Tibial artery (tissue), 4 donors: ENCODE data around the gene HLF.

Source experiments
- DNase-seq, 2 donors: peaks; one replicate each; pipeline ENCODE4 v3.0.0-alpha.2; 2019
- H3K27ac ChIP-seq, 2 donors: fragments of 200-600 bp; sonication (generic) in 1 of 2; 1 replicate in 1 of 2; 2 replicates in 1 of 2; pipeline ENCODE4 v1.5.1; 2018 to 2019; ENCODE audit warnings: mild to moderate bottlenecking in 1 of 2
- H3K27me3 ChIP-seq, 2 donors: fragments of 200-600 bp; sonication (generic) in 1 of 2; one replicate each; pipeline versions ENCODE4 v1.5.1 to v1.6.0; 2016 to 2019
- H3K36me3 ChIP-seq, 3 donors: fragments of 200-600 bp; sonication (generic) in 2 of 3; one replicate each; pipeline ENCODE4 v1.5.1; 2016 to 2019; ENCODE audit warnings: mild to moderate bottlenecking in 2 of 3
- H3K4me1 ChIP-seq, 4 donors: fragments of 200-600 bp; sonication (generic) in 2 of 4; 1 replicate in 3 of 4; 2 replicates in 1 of 4; pipeline ENCODE4 v1.5.1; 2016 to 2019
- H3K4me3 ChIP-seq, 2 donors: fragments of 200-600 bp; sonication (generic) in 1 of 2; 1 replicate in 1 of 2; 2 replicates in 1 of 2; pipeline ENCODE4 v1.5.1; 2018 to 2019; ENCODE audit warnings: mild to moderate bottlenecking in 2 of 2
- H3K9me3 ChIP-seq, 3 donors: fragments of 200-600 bp; sonication (generic) in 1 of 3; one replicate each; pipeline ENCODE4 v1.5.1; 2016 to 2019
- CTCF ChIP-seq, 2 experiments: fragments of 200-600 bp in 1 of 2; fragments of 450-650 bp in 1 of 2; IDR thresholded peaks; one replicate each; pipeline ENCODE4 v1.5.1; 2017 to 2019; ENCODE audit warnings: antibody characterized with exemption in 2 of 2, mild to moderate bottlenecking in 1 of 2, moderate library complexity in 1 of 2
- intact Hi-C: fragments of 100-400 bp; cut with DNase I; formaldehyde crosslinking; loops from one replicate; pipeline ENCODE4 v1.15.0; 2023; ENCODE audit warnings: low total_unique reads

Gene HLF

DNA sequence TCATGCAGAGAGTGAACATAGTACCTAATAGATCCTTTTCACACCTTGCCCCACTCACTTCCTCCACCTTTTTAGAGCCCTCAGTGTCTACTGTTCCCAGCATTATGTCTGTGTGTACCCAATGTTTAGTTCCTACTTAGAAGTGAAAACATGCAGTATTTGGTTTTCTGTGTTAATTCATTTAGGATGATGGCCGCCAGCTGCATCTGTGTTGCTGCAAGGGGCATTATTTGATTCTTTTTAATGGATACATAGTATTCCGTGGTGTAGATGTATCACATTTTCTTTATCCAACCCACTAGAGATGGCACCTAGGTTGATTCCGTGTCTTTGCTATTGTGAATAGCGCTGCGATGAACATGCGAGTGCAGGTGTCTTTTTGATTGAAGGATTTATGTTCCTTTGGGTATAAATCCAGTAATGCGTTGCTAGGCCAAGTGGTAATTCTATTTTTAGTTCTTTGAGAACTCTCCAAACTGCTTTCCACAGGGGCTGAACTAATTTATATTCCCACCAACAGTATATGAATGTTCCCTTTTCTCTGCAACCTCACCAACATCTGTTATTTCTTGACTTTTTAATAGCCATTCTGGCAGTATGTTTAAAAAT, 47.1 kb downstream of the HLF start:
- no peak for TF ChIP-seq CTCF (IDR thresholded peaks at IDR 0.05)
- no peak overlapping the region for H3K4me3 ChIP-seq
- H3K36me3 ChIP-seq = peaks cover 6 to 27% (median 14%) of the 10 kb centered on the region in 3 donors
- no peaks in the 10 kb centered on the region for H3K9me3 ChIP-seq
- H3K27me3 ChIP-seq = no peaks in the 10 kb centered on the region
- no peaks in the 10 kb centered on the region for H3K4me1 ChIP-seq
- DNase-seq = no peak
- intact Hi-C loops = no loop called here
- no peak overlapping the region for H3K27ac ChIP-seq

- peaks cover 11 to 37% (median 24%) of the 10 kb centered on the region in 3 donors for H3K36me3 ChIP-seq
- H3K4me1 ChIP-seq = no peaks in the 10 kb centered on the region
Observed at GRCh38 chr17:55312852-55313251, 48.1 kb downstream of the HLF start.

GRCh38 chr17:55314061-55314783, 49.5 kb downstream of the HLF start:
- no peak for DNase-seq

More at GRCh38 chr17:55312852-55313251, 48.1 kb downstream of the HLF start:
- H3K27me3 ChIP-seq = no peaks in the 10 kb centered on the region
- no peak for TF ChIP-seq CTCF (IDR thresholded peaks at IDR 0.05)
- H3K4me3 ChIP-seq = no peak overlapping the region
- no peak overlapping the region for H3K27ac ChIP-seq
- intact Hi-C loops = no loop called here
- DNase-seq = no peak
- no peaks in the 10 kb centered on the region for H3K9me3 ChIP-seq

GRCh38 chr17:55314784-55315491, 50.2 kb downstream of the HLF start:
- Histone ChIP-seq H3K4me3 (no peak overlapping the region), H3K4me1 (no peaks in the 10 kb centered on the region), H3K9me3 (no peaks in the 10 kb centered on the region), H3K27ac (no peak overlapping the region), H3K36me3 (peaks cover 24 to 43% (median 39%) of the 10 kb centered on the region in 3 donors), H3K27me3 (no peaks in the 10 kb centered on the region)
- intact Hi-C loops = no loop called here
- TF ChIP-seq CTCF (IDR thresholded peaks at IDR 0.05) = no peak
- DNase-seq = no peak

More at GRCh38 chr17:55314061-55314783, 49.5 kb downstream of the HLF start:
- intact Hi-C loops = no loop called here
- H3K36me3 ChIP-seq = peaks cover 20 to 43% (median 37%) of the 10 kb centered on the region in 3 donors
- no peak overlapping the region for H3K4me3 ChIP-seq
- no peaks in the 10 kb centered on the region for H3K27me3 ChIP-seq
- H3K27ac ChIP-seq = no peak overlapping the region
- H3K9me3 ChIP-seq = no peaks in the 10 kb centered on the region
- no peaks in the 10 kb centered on the region for H3K4me1 ChIP-seq
- TF ChIP-seq CTCF (IDR thresholded peaks at IDR 0.05) = no peak

- intact Hi-C loops = no loop called here
- Histone ChIP-seq H3K27ac (no peak overlapping the region), H3K4me3 (no peak overlapping the region), H3K9me3 (no peaks in the 10 kb centered on the region), H3K4me1 (no peaks in the 10 kb centered on the region), H3K36me3 (peaks cover 26 to 55% (median 55%) of the 10 kb centered on the region in 3 donors), H3K27me3 (no peaks in the 10 kb centered on the region)
- DNase-seq = no peak
- no peak for TF ChIP-seq CTCF (IDR thresholded peaks at IDR 0.05)
Observed at GRCh38 chr17:55316499-55316898, 51.7 kb downstream of the HLF start.
